ENCODE measurements around the gene SIGLEC15.

The SIGLEC15 gene

DNA sequence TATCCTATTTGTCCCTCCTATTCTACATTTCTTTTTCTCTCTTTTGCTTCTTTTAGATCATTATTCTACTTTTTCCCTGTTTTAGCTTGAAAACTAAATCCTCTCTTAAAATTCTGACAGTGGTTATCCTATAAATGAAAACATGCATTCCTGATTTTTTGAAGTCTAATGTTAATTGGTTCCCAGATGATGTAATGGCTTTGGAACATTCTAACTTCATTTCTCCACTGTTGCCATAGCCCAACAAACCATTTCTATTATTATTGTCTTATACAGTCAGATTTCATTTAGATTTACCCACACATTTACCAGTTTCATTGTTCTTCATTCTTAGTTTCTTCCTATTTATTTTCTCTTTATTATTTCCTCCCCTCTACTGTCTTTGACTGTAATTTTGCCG lies 36.5 kb downstream of the SIGLEC15 start:
- TF ChIP-seq, protein P1, sequence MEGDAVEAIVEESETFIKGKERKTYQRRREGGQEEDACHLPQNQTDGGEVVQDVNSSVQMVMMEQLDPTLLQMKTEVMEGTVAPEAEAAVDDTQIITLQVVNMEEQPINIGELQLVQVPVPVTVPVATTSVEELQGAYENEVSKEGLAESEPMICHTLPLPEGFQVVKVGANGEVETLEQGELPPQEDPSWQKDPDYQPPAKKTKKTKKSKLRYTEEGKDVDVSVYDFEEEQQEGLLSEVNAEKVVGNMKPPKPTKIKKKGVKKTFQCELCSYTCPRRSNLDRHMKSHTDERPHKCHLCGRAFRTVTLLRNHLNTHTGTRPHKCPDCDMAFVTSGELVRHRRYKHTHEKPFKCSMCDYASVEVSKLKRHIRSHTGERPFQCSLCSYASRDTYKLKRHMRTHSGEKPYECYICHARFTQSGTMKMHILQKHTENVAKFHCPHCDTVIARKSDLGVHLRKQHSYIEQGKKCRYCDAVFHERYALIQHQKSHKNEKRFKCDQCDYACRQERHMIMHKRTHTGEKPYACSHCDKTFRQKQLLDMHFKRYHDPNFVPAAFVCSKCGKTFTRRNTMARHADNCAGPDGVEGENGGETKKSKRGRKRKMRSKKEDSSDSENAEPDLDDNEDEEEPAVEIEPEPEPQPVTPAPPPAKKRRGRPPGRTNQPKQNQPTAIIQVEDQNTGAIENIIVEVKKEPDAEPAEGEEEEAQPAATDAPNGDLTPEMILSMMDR (conservative IDR thresholded peaks at IDR 0.05), result no peak
- no peak overlapping the region for H3K27ac ChIP-seq

- H3K27ac ChIP-seq, result no peak overlapping the region
- TF ChIP-seq, protein P1 (conservative IDR thresholded peaks at IDR 0.05), result no peak
Measured at GRCh38 chr18:45863469-45863868, 38.0 kb downstream of the SIGLEC15 start.

GRCh38 chr18:45864081-45864480 lies 38.6 kb downstream of the SIGLEC15 start:
- no peak overlapping the region for H3K27ac ChIP-seq
- TF ChIP-seq, protein P1 (conservative IDR thresholded peaks at IDR 0.05), result no peak

DNA sequence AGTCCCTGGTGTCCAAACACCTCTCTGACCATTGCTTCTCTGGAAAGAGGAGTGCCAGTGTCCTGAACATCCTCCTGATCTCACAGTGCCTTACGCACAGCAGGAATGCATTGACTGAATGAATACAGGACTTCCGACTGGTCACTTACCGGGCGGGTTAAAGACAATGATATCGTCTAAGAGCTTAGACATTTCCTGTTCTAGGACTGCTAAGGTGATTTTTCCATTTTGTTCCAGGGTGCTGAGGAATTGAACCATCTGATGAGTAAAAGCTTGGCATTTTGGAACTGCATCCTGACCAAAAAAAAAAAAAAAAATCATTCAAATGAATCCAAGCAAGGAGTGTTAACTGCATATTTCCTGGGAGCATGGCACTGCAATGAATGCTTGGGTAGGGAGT lies 40.0 kb downstream of the SIGLEC15 start:
- H3K27ac ChIP-seq, result no peak overlapping the region
- TF ChIP-seq, protein P1 (conservative IDR thresholded peaks at IDR 0.05), result no peak

- TF ChIP-seq, protein P1 (conservative IDR thresholded peaks at IDR 0.05), result no peak
- no peak overlapping the region for H3K27ac ChIP-seq
Measured at GRCh38 chr18:45870419-45870818, 44.9 kb downstream of the SIGLEC15 start.

DNA sequence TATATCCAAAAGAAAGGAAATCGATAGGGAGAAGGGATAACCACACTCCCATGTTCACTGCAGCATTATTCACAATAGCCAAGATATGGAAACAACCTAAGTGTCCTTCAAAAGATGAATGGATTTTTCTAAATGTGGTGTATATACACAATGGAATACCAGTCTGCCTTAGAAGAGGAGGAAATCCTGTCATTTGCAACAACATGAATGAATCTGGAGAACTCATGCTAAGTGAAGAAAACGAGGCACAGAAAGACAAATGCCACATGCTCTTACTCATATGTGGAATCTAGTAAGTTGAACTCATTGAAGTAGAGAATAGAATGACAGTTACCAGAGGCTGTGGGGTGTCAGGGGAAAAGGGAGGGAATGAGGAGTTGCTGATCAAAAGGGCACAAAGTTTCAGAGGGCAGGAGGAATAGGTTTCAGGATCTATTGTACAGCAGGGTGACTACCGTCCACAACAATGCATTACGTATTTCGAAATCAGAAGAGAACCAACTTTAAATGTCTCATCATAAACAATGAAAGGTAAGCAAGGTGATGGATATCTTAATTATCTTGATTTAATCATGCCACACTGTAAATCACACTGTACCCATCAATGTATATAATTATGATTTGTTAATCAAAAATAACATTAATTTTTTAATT lies 46.1 kb downstream of the SIGLEC15 start:
- TF ChIP-seq, protein P1 (conservative IDR thresholded peaks at IDR 0.05), result no peak
- H3K27ac ChIP-seq, result no peak overlapping the region

GRCh38 chr18:45874491-45875184 lies 49.2 kb downstream of the SIGLEC15 start:
- no peak overlapping the region for H3K27ac ChIP-seq
- TF ChIP-seq, protein P1 (conservative IDR thresholded peaks at IDR 0.05), result no peak

All from VCaP (cell line).